ENCODE measurements around the gene PKNOX2. TPM values are rescaled to one million over a fixed set of nuclear protein-coding genes. Genes with fewer than 3 reads are reported as not detected.

Gene PKNOX2
- total and polyA plus RNA-seq, 2 of the 8 experiments (the other 6 are each of a cell fraction or from before 2014, with no cell fraction given): 2.0 TPM

DNA sequence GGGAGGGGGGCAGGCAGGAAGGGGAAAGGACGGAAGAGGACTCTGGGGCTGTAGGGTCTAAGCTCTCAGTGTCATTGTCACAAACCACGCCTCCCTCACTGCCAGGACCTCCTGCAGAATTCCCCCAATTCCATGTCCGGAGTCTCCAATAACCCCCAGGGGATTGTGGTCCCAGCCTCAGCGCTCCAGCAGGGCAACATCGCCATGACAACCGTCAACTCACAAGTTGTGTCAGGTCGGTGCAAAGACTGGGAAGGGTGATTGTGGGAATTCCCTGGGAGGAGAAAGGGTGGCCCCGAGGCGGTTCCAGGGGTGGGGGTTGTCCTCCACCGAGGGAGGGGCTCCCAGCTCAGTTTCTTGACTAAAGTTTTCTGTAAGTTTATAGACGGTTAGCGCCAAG, 245.5 kb downstream of the PKNOX2 start:
- no peak overlapping the region for H2AFZ ChIP-seq (ENCODE audit: low read length)
- FAIRE-seq: no peak
- no peaks in the 10 kb centered on the region for H3K23me2 ChIP-seq (ENCODE audit: low read depth, low read length)
- H2BK120ac ChIP-seq (replicated peaks; ENCODE audit: low read depth, low read length): no peak overlapping the region
- H2AK5ac ChIP-seq (ENCODE audit: low read depth, low read length): no peak overlapping the region
- H3K79me1 ChIP-seq (ENCODE audit: low read depth, low read length): no peaks in the 10 kb centered on the region
- H3K27ac ChIP-seq (ENCODE audit: low read depth, low read length): no peak overlapping the region
- 0 out of 7 replicates have a peak, but pooled peaks cover 0 to 4% (median under 1%) of the 10 kb centered on the region in 4 experiments for H3K27me3 ChIP-seq (replicated peaks in 1 of 4; ENCODE audit: control insufficient read depth in 3 of 4, extremely low read depth in 1 of 4, insufficient read depth in 3 of 4, low read length in 3 of 4)
- H3K4ac ChIP-seq (replicated peaks; ENCODE audit: insufficient read length, low read depth, low read length): no peak overlapping the region
- H3K4me1 ChIP-seq (replicated peaks in 1 of 4; ENCODE audit: control insufficient read depth in 3 of 4, insufficient read depth in 4 of 4, low read length in 3 of 4): peaks cover 0 to 8% (median 4%) of the 10 kb centered on the region in 4 experiments; a peak in 3 of 7 replicates
- H2BK20ac ChIP-seq (ENCODE audit: low read length): no peak overlapping the region
- H2BK15ac ChIP-seq (ENCODE audit: low read length): no peak overlapping the region
- 48% methylated on average over 12 of the region's 12 CpGs; no CpG with 5 or more reads in 1 of the 2 experiments for WGBS, 2 experiments (ENCODE audit: extremely low coverage in 1 of 2, insufficient coverage in 1 of 2, insufficient read length in 1 of 2, insufficient replicate concordance in 2 of 2, low coverage in 1 of 2, low lambda C conversion rate in 2 of 2, missing lambda C conversion rate in 1 of 2)
- H3K4me3 ChIP-seq (ENCODE audit: extremely low read depth in 1 of 4, insufficient read depth in 2 of 4, low read depth in 3 of 4, low read length in 4 of 4): no peak overlapping the region
- no peaks in the 10 kb centered on the region for H4K20me1 ChIP-seq (replicated peaks in 1 of 2; ENCODE audit: control insufficient read depth in 1 of 2, insufficient read depth in 2 of 2, low read length in 2 of 2)
- H3K18ac ChIP-seq (ENCODE audit: extremely low read depth, low read length): no peak overlapping the region
- no peaks in the 10 kb centered on the region for H3K36me3 ChIP-seq (ENCODE audit: control insufficient read depth in 2 of 4, insufficient read depth in 4 of 4, low read length in 3 of 4)
- no peaks in the 10 kb centered on the region for H3K9me3 ChIP-seq (ENCODE audit: insufficient read depth in 2 of 2, low read depth in 1 of 2, low read length in 1 of 2)
- peak in 1 of 2 experiments; percentile 60 for DNase-seq (ENCODE audit: low read depth in 1 of 2, low spot score in 2 of 2)
- no peak overlapping the region for H3K56ac ChIP-seq (replicated peaks; ENCODE audit: insufficient read length, low read depth, low read length)
- H3K79me2 ChIP-seq (ENCODE audit: control insufficient read depth in 1 of 2, insufficient read depth in 2 of 2, low read length in 2 of 2): no peaks in the 10 kb centered on the region
- no peak overlapping the region for H3K23ac ChIP-seq (ENCODE audit: insufficient read length)
- no peak overlapping the region for H2BK12ac ChIP-seq (ENCODE audit: low read depth, low read length)
- no peak overlapping the region for H4K5ac ChIP-seq (ENCODE audit: insufficient read length, low read depth, low read length)
- H3K9ac ChIP-seq (replicated peaks in 1 of 4; ENCODE audit: extremely low read depth in 1 of 4, low read depth in 3 of 4, low read length in 3 of 4): no peak overlapping the region; a peak in 1 of 7 replicates
- H4K8ac ChIP-seq (ENCODE audit: extremely low read depth, insufficient read depth, low read length): no peak overlapping the region
- H3K4me2 ChIP-seq (ENCODE audit: insufficient read depth in 1 of 2, low read depth in 2 of 2, low read length in 2 of 2): no peak overlapping the region
- no peak overlapping the region for H2BK5ac ChIP-seq (ENCODE audit: low read depth, low read length)
- POLR2A ChIA-PET (ENCODE audit: partially characterized antibody): interaction anchor here (0.7 to 1.2 kb wide), 3 partner anchors 13 to 53 kb away, joined by 3 read pairs; no protein-coding TSS in a partner anchor
- H3K14ac ChIP-seq (ENCODE audit: insufficient read length): no peak overlapping the region
- H4K91ac ChIP-seq (replicated peaks; ENCODE audit: insufficient read length, low read length): no peak overlapping the region
- CTCF ChIA-PET (ENCODE audit: partially characterized antibody): interaction anchor here (1.0 to 3.6 kb wide), 12 partner anchors 10 to 319 kb away, joined by 3 to 17 read pairs (median 6); no protein-coding TSS in a partner anchor
- TF ChIP-seq HDAC6 (IDR thresholded peaks at IDR 0.05; ENCODE audit: low read depth, low read length) (no peak), SRF (IDR thresholded peaks at IDR 0.05; ENCODE audit: low read depth, low read length) (no peak), POU5F1 (IDR thresholded peaks at IDR 0.05; ENCODE audit: low read depth, low read length) (no peak), ATF2 (IDR thresholded peaks at IDR 0.05; ENCODE audit: low read length) (no peak), TAF7 (optimal IDR thresholded peaks at IDR 0.05; ENCODE audit: borderline replicate concordance, low read depth, low read length) (no peak), EP300 (IDR thresholded peaks at IDR 0.05; ENCODE audit: borderline replicate concordance in 1 of 2, low read depth in 2 of 2, low read length in 2 of 2) (no peak), SP4 (IDR thresholded peaks at IDR 0.05; ENCODE audit: low read length) (no peak)

Data from H1 (cell line).